ENCODE data around the gene ZBTB34. TPM values are rescaled to one million over a fixed set of nuclear protein-coding genes. Genes with fewer than 3 reads are reported as not detected.
A peak's percentile ranks its signal among the peaks of the same experiment; 100 is the strongest.
"Not testable (repeated sequence)": the region's sequence is repeated elsewhere in the genome, so short reads cannot be mapped to it uniquely, and the experiment has no call there.

ZBTB34 gene
- 15.4 TPM for total RNA-seq
- long read RNA-seq, full-length matches to known transcripts: 13 of 15 reads
- long read RNA-seq, partial matches to known transcripts: 0 of 15 reads
- long read RNA-seq, other reads (novel, unspliced or antisense): 2 of 15 reads

DNA sequence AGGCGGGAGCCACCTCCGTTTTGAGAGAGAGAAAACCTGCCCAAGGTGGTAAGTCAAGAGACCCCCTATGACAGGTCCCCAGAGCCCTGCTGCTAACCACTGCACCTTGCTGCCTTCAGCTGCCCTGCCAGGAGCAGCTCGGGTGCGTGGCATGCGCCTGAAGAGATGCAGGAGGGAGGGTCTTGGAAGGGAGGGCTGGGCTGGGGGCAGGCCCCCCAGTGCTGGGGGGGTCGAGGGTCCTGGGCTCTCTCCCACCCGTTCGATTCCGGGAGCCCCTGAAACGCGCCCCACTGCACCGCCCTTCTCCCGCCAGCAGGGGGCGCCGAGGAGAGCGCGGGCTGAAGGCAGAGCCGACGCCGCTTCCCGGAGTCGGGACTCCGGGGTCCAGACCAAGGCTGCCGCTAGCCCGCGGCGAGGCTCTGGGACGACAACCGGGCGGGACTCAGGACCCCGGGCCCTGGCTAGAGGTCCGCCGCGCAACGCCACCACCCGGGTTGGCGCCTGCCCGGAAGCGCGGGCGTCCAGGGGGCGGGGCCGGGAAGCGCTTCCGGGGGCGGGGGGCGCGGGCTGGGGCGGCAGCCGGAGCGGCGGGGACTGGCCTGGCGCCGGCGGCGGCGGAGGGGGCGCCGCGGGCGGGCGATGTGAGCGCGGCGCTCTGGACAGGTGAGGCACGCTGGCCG is at the start of gene ZBTB34:
ZBTB34 (plus strand) TSS at position 563 of the 680 bp plus-strand sequence. CDS start 18,761 bp downstream, outside the sequence.
- peaks cover 35% of the 10 kb centered on the region for H3K4me1 ChIP-seq
- H3K27me3 ChIP-seq (ENCODE audit: low read depth): no peaks in the 10 kb centered on the region
- TF ChIP-seq, protein P1, sequence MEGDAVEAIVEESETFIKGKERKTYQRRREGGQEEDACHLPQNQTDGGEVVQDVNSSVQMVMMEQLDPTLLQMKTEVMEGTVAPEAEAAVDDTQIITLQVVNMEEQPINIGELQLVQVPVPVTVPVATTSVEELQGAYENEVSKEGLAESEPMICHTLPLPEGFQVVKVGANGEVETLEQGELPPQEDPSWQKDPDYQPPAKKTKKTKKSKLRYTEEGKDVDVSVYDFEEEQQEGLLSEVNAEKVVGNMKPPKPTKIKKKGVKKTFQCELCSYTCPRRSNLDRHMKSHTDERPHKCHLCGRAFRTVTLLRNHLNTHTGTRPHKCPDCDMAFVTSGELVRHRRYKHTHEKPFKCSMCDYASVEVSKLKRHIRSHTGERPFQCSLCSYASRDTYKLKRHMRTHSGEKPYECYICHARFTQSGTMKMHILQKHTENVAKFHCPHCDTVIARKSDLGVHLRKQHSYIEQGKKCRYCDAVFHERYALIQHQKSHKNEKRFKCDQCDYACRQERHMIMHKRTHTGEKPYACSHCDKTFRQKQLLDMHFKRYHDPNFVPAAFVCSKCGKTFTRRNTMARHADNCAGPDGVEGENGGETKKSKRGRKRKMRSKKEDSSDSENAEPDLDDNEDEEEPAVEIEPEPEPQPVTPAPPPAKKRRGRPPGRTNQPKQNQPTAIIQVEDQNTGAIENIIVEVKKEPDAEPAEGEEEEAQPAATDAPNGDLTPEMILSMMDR (IDR thresholded peaks at IDR 0.05): peak; percentile 99
- H3K4me3 ChIP-seq: peak within 1 kb of the TSS; percentile 87
- DNase-seq (peak; percentile 80), ATAC-seq (peak; percentile 88 to 90)
- intact Hi-C loops (cut with DNase I): no loop called here
- H3K27ac ChIP-seq: peak within 1 kb of the TSS; percentile 93
- H3K36me3 ChIP-seq: peaks cover 18% of the 10 kb centered on the region
- H3K9me3 ChIP-seq: no peaks in the 10 kb centered on the region

DNA sequence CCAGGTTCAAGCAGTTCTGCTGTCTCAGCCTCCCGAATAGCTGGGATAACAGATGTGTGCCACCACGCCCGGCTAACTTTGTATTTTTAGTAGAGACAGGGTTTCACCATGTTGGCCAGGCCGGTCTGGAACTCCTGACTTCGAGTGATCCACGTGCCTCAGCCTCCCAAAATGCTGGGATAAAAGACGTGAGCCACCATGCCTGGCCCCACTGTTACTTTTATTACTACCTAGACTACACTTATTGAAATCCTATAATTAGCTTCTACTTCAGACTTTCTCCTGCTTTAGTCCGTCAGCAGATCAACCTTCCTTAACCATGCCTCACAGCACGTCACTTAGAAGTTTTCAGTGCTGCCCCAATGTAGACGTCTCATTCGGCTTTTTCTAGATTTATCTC is 47.4 kb upstream of the ZBTB34 start:
- Histone ChIP-seq H3K36me3 (peaks cover 47% of the 10 kb centered on the region), H3K27me3 (ENCODE audit: low read depth) (no peaks in the 10 kb centered on the region), H3K27ac (no peak overlapping the region), H3K9me3 (peaks cover 10% of the 10 kb centered on the region), H3K4me3 (no peak overlapping the region), H3K4me1 (peaks cover 14% of the 10 kb centered on the region)
- intact Hi-C loops (cut with DNase I): no loop called here
- TF ChIP-seq, protein P1 (IDR thresholded peaks at IDR 0.05): no peak
- ATAC-seq (no peak), DNase-seq (no peak)

DNA sequence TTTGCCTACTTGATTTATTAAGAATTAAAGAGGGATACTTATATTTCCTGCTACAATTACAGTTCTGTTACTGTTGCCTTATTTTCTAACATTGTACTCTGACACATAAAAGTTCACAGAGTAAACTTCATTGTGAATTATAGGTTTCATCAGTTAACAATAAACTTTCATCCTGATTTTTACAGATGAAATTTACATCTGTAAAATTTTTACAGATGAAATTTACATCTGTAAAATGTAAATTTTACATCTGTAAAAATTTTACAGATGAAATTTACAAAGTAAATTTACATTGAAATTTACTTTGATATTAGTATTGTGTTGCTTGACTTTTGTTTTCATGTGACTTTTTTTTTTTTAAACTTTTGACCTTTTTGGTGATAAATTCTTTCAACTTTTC is 46.3 kb upstream of the ZBTB34 start:
- H3K36me3 ChIP-seq: peaks cover 42% of the 10 kb centered on the region
- TF ChIP-seq, protein P1 (IDR thresholded peaks at IDR 0.05): no peak
- no peak for ATAC-seq

GRCh38 chr9:126817615-126818014 is 42.8 kb upstream of the ZBTB34 start:
- Histone ChIP-seq H3K36me3 (peaks cover 14% of the 10 kb centered on the region), H3K9me3 (peaks cover 24% of the 10 kb centered on the region)
- ATAC-seq; H3K27me3 ChIP-seq (ENCODE audit: low read depth); H3K27ac ChIP-seq; intact Hi-C loops (cut with DNase I); DNase-seq; H3K4me3 ChIP-seq; H3K4me1 ChIP-seq: not testable (repeated sequence)

More for the DNA sequence above, 46.3 kb upstream of the ZBTB34 start:
- no peak for DNase-seq
- Histone ChIP-seq H3K9me3 (peaks cover 18% of the 10 kb centered on the region), H3K27ac (no peak overlapping the region), H3K27me3 (ENCODE audit: low read depth) (no peaks in the 10 kb centered on the region), H3K4me3 (no peak overlapping the region), H3K4me1 (peaks cover 4% of the 10 kb centered on the region)
- intact Hi-C loops (cut with DNase I): no loop called here

- intact Hi-C loops (cut with DNase I): no loop called here
- Histone ChIP-seq H3K4me1 (no peaks in the 10 kb centered on the region), H3K27ac (no peak overlapping the region), H3K9me3 (peaks cover 24% of the 10 kb centered on the region), H3K36me3 (peaks cover 10% of the 10 kb centered on the region), H3K27me3 (ENCODE audit: low read depth) (no peaks in the 10 kb centered on the region), H3K4me3 (no peak overlapping the region)
- DNase-seq (no peak), ATAC-seq (no peak)
- TF ChIP-seq, protein P1 (IDR thresholded peaks at IDR 0.05): no peak
Observed at GRCh38 chr9:126818482-126818881, 42.0 kb upstream of the ZBTB34 start.

GRCh38 chr9:126819482-126819881 is 41.0 kb upstream of the ZBTB34 start:
- TF ChIP-seq, protein P1 (IDR thresholded peaks at IDR 0.05): no peak
- Histone ChIP-seq H3K27me3 (ENCODE audit: low read depth) (no peaks in the 10 kb centered on the region), H3K27ac (no peak overlapping the region), H3K9me3 (peaks cover 21% of the 10 kb centered on the region), H3K4me1 (no peaks in the 10 kb centered on the region), H3K36me3 (peaks cover 10% of the 10 kb centered on the region), H3K4me3 (no peak overlapping the region)
- DNase-seq (no peak), ATAC-seq (no peak)
- intact Hi-C loops (cut with DNase I): no loop called here

Measured in lower lobe of right lung (tissue), 2 donors.